CD4-positive, alpha-beta T cell treated with Interleukin-2 at 100 ng/mL for 4 hours (primary cell): ENCODE results near the gene SPIRE1.
"Not testable (repeated sequence)": the region's sequence is repeated elsewhere in the genome, so short reads cannot be mapped to it uniquely, and the experiment has no call there.

Source experiments
- DNase-seq: peaks from one replicate; pipeline ENCODE4 v3.0.0-alpha.2; 2020; ENCODE audit warnings: low spot score

Gene SPIRE1

GRCh38 chr18:12485479-12486105, 172.3 kb downstream of the SPIRE1 start:
- DNase-seq = no peak

GRCh38 chr18:12481915-12482314, 176.0 kb downstream of the SPIRE1 start:
- DNase-seq = not testable (repeated sequence)

- DNase-seq = no peak
These were observed 177.9 kb downstream of the SPIRE1 start for GRCh38 chr18:12479982-12480381.

DNA sequence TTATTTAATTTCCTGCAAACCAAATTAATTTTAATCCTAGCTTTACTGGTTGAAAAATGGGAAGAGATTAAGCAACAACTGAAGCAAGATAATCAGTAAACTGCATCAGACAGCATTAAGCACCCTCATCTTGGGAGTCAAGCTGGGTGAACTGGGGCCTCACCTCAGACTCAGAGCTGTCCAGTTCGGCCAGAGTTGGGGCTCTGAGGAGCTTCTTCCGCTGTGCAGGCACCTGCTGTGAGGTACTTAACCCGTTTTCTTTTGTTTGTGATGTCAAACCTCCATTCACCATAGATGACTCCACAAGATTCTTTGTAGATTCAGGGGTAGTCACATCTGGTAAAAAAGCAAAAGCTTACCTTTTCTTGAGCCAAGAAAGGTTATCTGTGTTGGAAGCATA, 178.4 kb downstream of the SPIRE1 start:
- no peak for DNase-seq

- no peak for DNase-seq
These were observed 179.4 kb downstream of the SPIRE1 start for GRCh38 chr18:12478269-12479047.

DNA sequence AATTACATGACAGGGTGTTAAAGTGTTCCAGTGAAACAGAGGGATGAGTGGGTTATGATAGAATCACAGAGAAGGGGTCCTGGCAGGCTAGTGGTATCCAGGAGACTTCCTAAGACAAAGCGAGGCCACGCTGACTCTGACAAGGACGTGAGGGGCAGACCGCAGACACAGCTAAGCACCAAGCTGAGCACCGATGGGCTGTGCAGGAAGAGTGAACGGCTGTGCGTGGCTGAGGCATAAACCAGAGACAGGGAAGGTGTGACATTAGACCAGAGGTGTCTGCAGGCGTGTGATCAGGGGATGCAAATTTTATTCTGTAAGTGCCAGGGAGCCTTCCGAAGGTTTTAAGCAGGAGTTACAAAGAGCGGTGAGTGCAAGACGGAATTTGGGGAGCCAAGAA, 180.3 kb downstream of the SPIRE1 start:
- no peak for DNase-seq

DNA sequence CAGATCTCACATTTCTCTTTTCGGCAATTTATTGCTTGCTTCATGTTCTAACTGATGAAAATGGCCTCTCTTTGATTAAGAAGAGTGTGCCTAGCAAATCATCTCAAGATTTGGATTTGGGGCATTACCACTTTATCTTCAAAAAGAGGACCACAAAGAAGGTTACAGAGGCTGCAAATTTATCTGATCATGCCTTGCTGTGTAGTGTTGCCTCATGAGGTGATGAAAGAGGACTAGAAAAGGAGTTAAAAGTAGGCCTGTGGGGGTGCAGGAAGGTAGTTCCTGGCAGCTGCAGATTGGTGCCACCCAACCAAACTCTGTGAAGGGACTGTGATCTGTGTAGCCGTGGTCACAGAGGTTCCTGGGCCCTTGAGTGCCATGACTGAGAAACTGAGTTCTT, 181.0 kb downstream of the SPIRE1 start:
- no peak for DNase-seq

DNA sequence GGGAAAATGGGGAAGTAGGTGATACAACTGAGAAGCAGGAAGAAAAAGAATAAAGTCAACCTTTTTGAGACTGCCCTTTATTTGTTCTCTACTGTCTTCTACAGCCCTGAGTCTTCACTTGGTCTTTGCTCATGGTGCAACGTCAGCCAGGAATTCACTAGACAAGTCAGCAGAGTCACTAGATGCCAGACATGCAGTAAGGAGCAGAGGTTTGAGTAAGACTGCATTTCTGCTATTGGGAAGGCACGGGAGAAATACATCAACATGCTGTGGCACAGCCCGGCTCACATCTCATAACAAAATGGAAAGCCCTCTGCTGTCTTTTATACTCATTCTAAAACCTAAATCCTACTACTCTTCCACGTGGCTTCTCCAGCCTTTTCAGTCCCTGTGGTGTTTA, 183.0 kb downstream of the SPIRE1 start:
- no peak for DNase-seq

DNA sequence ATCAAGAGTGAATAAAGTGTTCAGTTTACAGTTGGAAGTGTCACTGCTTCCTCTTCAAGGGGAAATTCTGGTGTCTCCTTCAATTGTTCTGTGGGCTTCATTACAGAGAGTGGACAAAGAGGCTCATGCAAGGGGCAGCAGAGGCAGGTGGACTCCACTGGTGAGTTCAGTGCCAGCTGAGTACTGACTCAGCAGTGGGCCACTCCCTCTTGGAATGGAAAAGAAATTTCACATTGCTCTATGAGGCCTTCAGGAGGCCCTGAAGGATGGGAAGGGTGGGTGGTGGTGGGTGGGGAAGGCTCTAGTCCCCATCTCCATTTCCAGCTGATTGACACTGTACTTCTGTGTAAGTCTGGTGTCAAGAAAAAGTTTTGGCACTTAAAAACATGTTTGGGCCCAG, 183.8 kb downstream of the SPIRE1 start:
- no peak for DNase-seq

GRCh38 chr18:12470382-12471075, 187.4 kb downstream of the SPIRE1 start:
- DNase-seq = no peak

- DNase-seq = no peak
These were observed 189.5 kb downstream of the SPIRE1 start for GRCh38 chr18:12468445-12468844.

DNA sequence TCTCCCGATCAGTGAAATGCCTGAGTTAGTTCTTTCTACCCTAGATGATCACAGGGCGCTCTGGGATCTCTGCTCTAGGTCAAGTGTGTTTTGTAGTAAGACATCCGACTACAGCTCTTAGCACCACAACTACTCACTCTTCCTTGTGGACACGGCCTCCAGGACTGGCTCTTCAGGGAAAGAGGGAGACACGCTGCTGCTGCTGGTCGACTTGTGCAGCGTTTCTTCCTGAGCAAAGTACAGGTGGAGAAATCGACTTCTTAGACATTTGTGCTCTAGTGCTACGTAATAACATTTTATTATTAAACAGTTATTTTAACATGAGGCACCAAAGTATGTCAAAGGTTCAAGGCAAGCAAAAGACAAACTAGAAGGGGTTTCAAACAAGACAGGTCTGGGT, 193.2 kb downstream of the SPIRE1 start:
- no peak for DNase-seq

GRCh38 chr18:12463191-12463590, 194.7 kb downstream of the SPIRE1 start:
- no peak for DNase-seq

GRCh38 chr18:12462242-12462641, 195.7 kb downstream of the SPIRE1 start:
- no peak for DNase-seq

GRCh38 chr18:12461326-12461725, 196.6 kb downstream of the SPIRE1 start:
- DNase-seq = no peak

DNA sequence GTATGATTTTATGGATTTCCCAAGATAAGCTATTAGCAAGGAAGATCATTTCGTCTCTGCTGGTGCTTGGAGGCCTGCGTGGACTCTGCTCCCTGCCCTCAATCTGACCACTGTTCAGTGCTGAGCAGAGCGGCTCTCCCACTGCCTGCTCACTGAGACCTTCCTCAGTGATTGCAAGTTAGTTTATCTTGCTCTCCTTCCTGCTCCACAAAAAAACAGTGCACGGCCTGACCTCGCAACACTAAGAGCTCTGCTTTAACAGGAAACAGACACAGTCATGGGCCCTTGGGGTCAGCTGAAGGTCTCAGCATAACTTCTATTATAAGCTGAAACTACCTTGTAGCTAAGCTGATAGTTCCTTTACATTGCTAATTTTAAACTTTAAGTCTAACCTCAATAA, 197.0 kb downstream of the SPIRE1 start:
- DNase-seq = no peak

GRCh38 chr18:12458771-12459170, 199.1 kb downstream of the SPIRE1 start:
- no peak for DNase-seq

GRCh38 chr18:12456441-12456840, 201.5 kb downstream of the SPIRE1 start:
- no peak for DNase-seq

DNA sequence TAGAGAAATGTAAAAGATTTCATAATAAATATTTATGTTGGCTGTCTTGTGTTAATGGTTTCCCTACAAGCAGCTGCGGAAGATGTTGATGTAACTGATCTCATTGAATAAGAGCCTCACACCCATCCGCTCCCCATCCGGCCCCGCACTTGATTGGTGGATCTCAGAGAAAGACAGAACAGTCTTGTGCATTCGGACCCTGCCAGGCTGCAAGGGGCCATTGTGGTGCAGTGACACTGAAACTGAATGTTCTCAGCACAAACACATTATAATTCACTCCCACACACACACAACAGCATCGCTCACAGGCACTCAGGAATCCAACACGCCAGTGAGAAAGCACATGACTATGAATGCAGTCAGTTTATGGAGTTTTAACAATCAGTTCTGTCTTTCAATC, 202.4 kb downstream of the SPIRE1 start:
- no peak for DNase-seq

- no peak for DNase-seq
These were observed 205.1 kb downstream of the SPIRE1 start for GRCh38 chr18:12452784-12453183.

DNA sequence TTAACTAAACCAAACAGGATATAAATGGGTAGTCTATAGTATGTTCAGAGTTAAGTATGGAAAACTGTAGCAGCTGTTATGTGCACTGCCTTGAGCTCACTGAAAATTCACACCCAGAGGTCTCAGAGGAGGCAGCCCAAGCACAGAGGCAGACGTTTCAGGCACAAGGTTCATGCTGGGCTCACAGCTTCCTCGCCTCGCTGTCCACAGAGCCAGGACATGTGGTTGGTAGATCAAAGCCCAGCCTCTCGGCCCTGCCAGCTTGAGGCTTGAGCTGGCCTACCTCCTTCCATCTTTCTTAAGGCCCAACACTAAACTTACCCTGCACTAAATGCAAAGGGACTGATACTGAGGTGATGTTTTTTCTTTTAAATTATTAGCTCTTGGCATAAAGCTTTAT, 206.5 kb downstream of the SPIRE1 start:
- no peak for DNase-seq

- no peak for DNase-seq
These were observed 208.7 kb downstream of the SPIRE1 start for GRCh38 chr18:12449051-12449785.

- no peak for DNase-seq
These were observed 212.4 kb downstream of the SPIRE1 start for GRCh38 chr18:12445554-12445953.
